Stomach (tissue), 4 donors: ENCODE data around the gene SCN5A.

ENCODE experiments used
- POLR2A ChIP-seq, 4 donors: fragments of 450-650 bp; IDR thresholded peaks; one replicate each; pipeline ENCODE4 v1.6.1; 2016; ENCODE audit warnings: antibody characterized with exemption in 4 of 4, control low read depth in 2 of 4, mild to moderate bottlenecking in 1 of 4, moderate library complexity in 1 of 4
- TF ChIP-seq, protein P1 (sequence below), 7 experiments: fragments of 450-650 bp in 4 of 7; fragments of 200-600 bp in 3 of 7; sonication (generic) in 3 of 7; IDR thresholded peaks; one replicate each; pipeline ENCODE4 v1.5.1; 2016 to 2019; ENCODE audit warnings: antibody characterized with exemption in 7 of 7, control low read depth in 2 of 7, mild to moderate bottlenecking in 1 of 7

DNA sequence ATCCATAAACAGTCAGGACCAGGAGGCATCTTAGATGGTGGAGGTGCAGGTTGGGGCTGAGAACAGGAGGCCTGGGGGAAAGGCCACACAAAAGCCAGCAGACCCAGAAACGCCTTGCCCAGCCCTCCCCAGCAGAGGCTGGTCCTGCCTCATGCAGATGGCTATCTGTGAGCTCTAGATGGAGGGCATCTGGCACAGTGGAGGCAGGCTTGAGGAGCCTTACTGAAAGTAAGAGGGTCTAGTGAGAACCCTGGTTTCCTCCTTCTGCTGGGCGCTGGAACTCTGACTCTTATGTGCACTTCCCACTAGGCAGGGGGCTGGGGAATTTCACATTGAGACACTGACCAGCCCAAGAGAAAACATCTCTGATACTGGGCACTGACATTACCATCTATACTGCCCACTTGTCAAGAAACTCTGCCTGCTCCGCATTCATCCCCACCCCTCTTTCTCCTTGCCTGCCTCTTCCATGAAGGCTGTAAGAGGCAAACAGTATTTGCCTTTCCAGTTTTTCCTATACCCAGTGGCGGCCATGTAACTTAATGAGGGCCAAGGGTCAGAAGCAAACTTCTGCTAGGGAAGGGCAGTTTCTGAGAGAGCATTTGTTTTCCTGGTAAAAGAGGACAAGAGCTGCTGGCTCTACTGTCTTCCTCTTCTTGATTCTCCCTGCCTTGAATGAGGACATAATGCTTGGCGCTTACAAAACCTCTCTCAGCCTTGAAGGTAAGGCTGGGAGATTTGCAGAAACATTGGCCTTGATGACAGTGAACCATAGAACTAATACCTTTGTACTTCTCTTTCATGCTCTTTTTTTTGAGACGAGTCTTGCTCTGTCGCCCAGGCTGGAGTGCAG lies 4.4 kb upstream of the SCN5A start:
- TF ChIP-seq, protein P1, sequence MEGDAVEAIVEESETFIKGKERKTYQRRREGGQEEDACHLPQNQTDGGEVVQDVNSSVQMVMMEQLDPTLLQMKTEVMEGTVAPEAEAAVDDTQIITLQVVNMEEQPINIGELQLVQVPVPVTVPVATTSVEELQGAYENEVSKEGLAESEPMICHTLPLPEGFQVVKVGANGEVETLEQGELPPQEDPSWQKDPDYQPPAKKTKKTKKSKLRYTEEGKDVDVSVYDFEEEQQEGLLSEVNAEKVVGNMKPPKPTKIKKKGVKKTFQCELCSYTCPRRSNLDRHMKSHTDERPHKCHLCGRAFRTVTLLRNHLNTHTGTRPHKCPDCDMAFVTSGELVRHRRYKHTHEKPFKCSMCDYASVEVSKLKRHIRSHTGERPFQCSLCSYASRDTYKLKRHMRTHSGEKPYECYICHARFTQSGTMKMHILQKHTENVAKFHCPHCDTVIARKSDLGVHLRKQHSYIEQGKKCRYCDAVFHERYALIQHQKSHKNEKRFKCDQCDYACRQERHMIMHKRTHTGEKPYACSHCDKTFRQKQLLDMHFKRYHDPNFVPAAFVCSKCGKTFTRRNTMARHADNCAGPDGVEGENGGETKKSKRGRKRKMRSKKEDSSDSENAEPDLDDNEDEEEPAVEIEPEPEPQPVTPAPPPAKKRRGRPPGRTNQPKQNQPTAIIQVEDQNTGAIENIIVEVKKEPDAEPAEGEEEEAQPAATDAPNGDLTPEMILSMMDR (IDR thresholded peaks at IDR 0.05) = no peak
- no peak for TF ChIP-seq POLR2A (IDR thresholded peaks at IDR 0.05)
